Neural progenitor cell (in vitro differentiated cells): ENCODE results near the gene MYBL2. TPM values are rescaled to one million over a fixed set of nuclear protein-coding genes. Genes with fewer than 3 reads are reported as not detected.

ENCODE experiments used
- DNase-seq: peaks from one replicate; pipeline ENCODE4 v3.0.0-alpha.2; 2016; ENCODE audit warnings: low spot score
- H2AFZ ChIP-seq: fragments of 200-600 bp; sonication (generic); replicated peaks from 2 replicates; pipeline ENCODE4 v1.6.1; 2016; ENCODE audit warnings: antibody characterized with exemption
- H3F3A ChIP-seq: fragments of 200-600 bp; sonication (generic); 2 replicates; pipeline ENCODE4 v1.6.1; 2016; ENCODE audit warnings: antibody characterized with exemption, low read depth
- H3K27ac ChIP-seq: fragments of 200-600 bp; sonication (generic); 2 replicates; pipeline ENCODE4 v1.5.1; 2016; ENCODE audit warnings: mild to moderate bottlenecking
- H3K27me3 ChIP-seq: fragments of 200-600 bp; sonication (generic); 2 replicates; pipeline ENCODE4 v1.6.1; 2016; ENCODE audit warnings: mild to moderate bottlenecking, moderate library complexity
- H3K36me3 ChIP-seq: fragments of 200-600 bp; sonication (generic); 2 replicates; pipeline ENCODE4 v1.5.1; 2016
- H3K4me1 ChIP-seq: fragments of 200-600 bp; sonication (generic); 2 replicates; pipeline ENCODE4 v1.6.1; 2016; ENCODE audit warnings: mixed run types
- H3K4me2 ChIP-seq: fragments of 200-600 bp; sonication (generic); 2 replicates; pipeline ENCODE4 v1.6.1; 2016
- H3K4me3 ChIP-seq: fragments of 200-600 bp; sonication (generic); 2 replicates; pipeline ENCODE4 v1.5.1; 2016
- H3K79me2 ChIP-seq: fragments of 200-600 bp; sonication (generic); 2 replicates; pipeline ENCODE4 v1.6.1; 2016; ENCODE audit warnings: low read depth
- H3K9ac ChIP-seq: fragments of 200-600 bp; sonication (generic); 2 replicates; pipeline ENCODE4 v1.6.1; 2016
- H3K9me3 ChIP-seq: fragments of 200-600 bp; sonication (generic); 2 replicates; pipeline ENCODE4 v1.5.1; 2016; ENCODE audit warnings: low read depth
- H4K20me1 ChIP-seq: fragments of 200-600 bp; sonication (generic); 2 replicates; pipeline ENCODE4 v1.6.1; 2016; ENCODE audit warnings: low read depth
- H3K27ac Mint-ChIP-seq: 3 replicates; pipeline ENCODE4 v1.8.0; 2021; ENCODE audit warnings: mixed read lengths
- H3K27me3 Mint-ChIP-seq: 2 replicates; pipeline ENCODE4 v1.8.0; 2022; ENCODE audit warnings: low read depth, mild to moderate bottlenecking, inconsistent platforms, moderate library complexity, mixed read lengths; ENCODE audit not compliant: insufficient read depth
- H3K36me3 Mint-ChIP-seq: 3 replicates; pipeline ENCODE4 v1.8.0; 2021; ENCODE audit warnings: mixed read lengths
- H3K4me1 Mint-ChIP-seq: 3 replicates; pipeline ENCODE4 v1.8.0; 2021; ENCODE audit warnings: mixed read lengths
- H3K4me3 Mint-ChIP-seq: 3 replicates; pipeline ENCODE4 v1.8.0; 2021; ENCODE audit warnings: mild to moderate bottlenecking, moderate library complexity, mixed read lengths
- H3K9me3 Mint-ChIP-seq: 3 replicates; pipeline ENCODE4 v1.8.0; 2020; ENCODE audit warnings: mixed read lengths
- EZH2 ChIP-seq: fragments of 200-600 bp; sonication (generic); IDR thresholded peaks from 2 replicates; pipeline ENCODE4 v1.6.1; 2017; ENCODE audit warnings: antibody characterized with exemption, mild to moderate bottlenecking, moderate library complexity
- EZH2phosphoT487 ChIP-seq: fragments of 200-600 bp; sonication (generic); IDR thresholded peaks from 2 replicates; pipeline ENCODE4 v1.6.1; 2017; ENCODE audit warnings: antibody characterized with exemption
- total RNA-seq: library from RNA; depleted of rRNA; stranded (reverse); fragments of >200 nt; gene quantifications from 2 replicates; pipeline ENCODE4 v1.2.3, GENCODE V29; 2015; ENCODE audit warnings: low replicate concordance
- TF ChIP-seq, protein P1 (sequence below): fragments of 200-600 bp; sonication (generic); IDR thresholded peaks from 2 replicates; pipeline ENCODE4 v1.5.1; 2017; ENCODE audit warnings: antibody characterized with exemption, mild to moderate bottlenecking

MYBL2 gene
- total RNA-seq = 28.8 and 62.5 TPM in 2 replicates

GRCh38 chr20:43666376-43667328, at the start of gene MYBL2:
TSS of gene MYBL2 (plus strand) at chr20:43667114. CDS start at chr20:43667284, 170 bp downstream.
- no peak within 1 kb of the TSS for H3K27ac Mint-ChIP-seq
- H3K27ac ChIP-seq = no peak within 1 kb of the TSS

DNA sequence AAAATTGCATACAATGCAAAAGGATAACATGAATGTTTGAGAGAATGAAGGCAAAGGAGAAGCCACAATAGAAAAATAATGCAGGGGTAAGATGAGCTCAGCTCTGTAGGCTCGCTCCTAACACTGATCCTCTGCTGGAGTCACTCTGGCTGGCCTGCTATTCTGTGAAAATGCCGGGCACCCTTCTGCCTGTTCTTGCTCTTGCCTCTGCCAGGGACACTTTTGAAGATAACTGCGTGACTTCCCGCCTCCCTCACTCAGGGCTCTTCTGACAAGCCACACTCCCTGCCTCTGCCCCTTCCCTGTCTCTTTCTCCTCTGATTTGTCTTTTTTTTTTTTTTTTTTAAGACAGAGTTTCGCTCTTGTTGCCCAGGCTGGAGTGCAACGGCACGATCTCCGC, 35.3 kb upstream of the MYBL2 start:
- Mint-ChIP-seq H3K9me3 (no peaks in the 10 kb centered on the region), H3K4me3 (no peak overlapping the region), H3K27ac (no peak overlapping the region), H3K27me3 (no peaks in the 10 kb centered on the region), H3K4me1 (no peaks in the 10 kb centered on the region), H3K36me3 (peaks cover 33% of the 10 kb centered on the region)
- Histone ChIP-seq H3F3A (no peaks in the 10 kb centered on the region), H2AFZ (no peak overlapping the region), H4K20me1 (no peaks in the 10 kb centered on the region), H3K27ac (no peak overlapping the region), H3K36me3 (no peaks in the 10 kb centered on the region), H3K79me2 (no peaks in the 10 kb centered on the region), H3K4me3 (no peak overlapping the region), H3K9me3 (no peaks in the 10 kb centered on the region), H3K27me3 (no peaks in the 10 kb centered on the region), H3K9ac (no peak overlapping the region), H3K4me1 (no peaks in the 10 kb centered on the region), H3K4me2 (no peak overlapping the region)
- TF ChIP-seq EZH2phosphoT487 (no peak), EZH2 (no peak)
- TF ChIP-seq, protein P1, sequence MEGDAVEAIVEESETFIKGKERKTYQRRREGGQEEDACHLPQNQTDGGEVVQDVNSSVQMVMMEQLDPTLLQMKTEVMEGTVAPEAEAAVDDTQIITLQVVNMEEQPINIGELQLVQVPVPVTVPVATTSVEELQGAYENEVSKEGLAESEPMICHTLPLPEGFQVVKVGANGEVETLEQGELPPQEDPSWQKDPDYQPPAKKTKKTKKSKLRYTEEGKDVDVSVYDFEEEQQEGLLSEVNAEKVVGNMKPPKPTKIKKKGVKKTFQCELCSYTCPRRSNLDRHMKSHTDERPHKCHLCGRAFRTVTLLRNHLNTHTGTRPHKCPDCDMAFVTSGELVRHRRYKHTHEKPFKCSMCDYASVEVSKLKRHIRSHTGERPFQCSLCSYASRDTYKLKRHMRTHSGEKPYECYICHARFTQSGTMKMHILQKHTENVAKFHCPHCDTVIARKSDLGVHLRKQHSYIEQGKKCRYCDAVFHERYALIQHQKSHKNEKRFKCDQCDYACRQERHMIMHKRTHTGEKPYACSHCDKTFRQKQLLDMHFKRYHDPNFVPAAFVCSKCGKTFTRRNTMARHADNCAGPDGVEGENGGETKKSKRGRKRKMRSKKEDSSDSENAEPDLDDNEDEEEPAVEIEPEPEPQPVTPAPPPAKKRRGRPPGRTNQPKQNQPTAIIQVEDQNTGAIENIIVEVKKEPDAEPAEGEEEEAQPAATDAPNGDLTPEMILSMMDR = no peak
- no peak for DNase-seq

More at GRCh38 chr20:43666376-43667328, at the start of gene MYBL2:
- peaks cover 2% of the 10 kb centered on the region for H3K4me1 Mint-ChIP-seq
- Histone ChIP-seq H3K9me3 (no peaks in the 10 kb centered on the region), H2AFZ (peak within 1 kb of the TSS; percentile 97), H3K79me2 (peaks cover 45% of the 10 kb centered on the region), H3K27me3 (peaks cover 23% of the 10 kb centered on the region), H3F3A (no peaks in the 10 kb centered on the region), H4K20me1 (no peaks in the 10 kb centered on the region), H3K4me2 (peak within 1 kb of the TSS; percentile 97), H3K4me3 (peak within 1 kb of the TSS; percentile 68), H3K4me1 (no peaks in the 10 kb centered on the region), H3K36me3 (no peaks in the 10 kb centered on the region), H3K9ac (peak within 1 kb of the TSS; percentile 50)
- peaks cover 2% of the 10 kb centered on the region for H3K27me3 Mint-ChIP-seq
- no peaks in the 10 kb centered on the region for H3K9me3 Mint-ChIP-seq
- peak; percentile 94 for DNase-seq
- TF ChIP-seq, protein P1 = no peak
- TF ChIP-seq EZH2phosphoT487 (no peak), EZH2 (no peak)
- H3K4me3 Mint-ChIP-seq = peak within 1 kb of the TSS; percentile 90
- peaks cover 2% of the 10 kb centered on the region for H3K36me3 Mint-ChIP-seq

GRCh38 chr20:43636429-43636828, 30.5 kb upstream of the MYBL2 start:
- no peaks in the 10 kb centered on the region for H3K36me3 ChIP-seq
- peaks cover 23% of the 10 kb centered on the region for H3K36me3 Mint-ChIP-seq

More at GRCh38 chr20:43636429-43636828, 30.5 kb upstream of the MYBL2 start:
- Mint-ChIP-seq H3K27me3 (no peaks in the 10 kb centered on the region), H3K4me1 (no peaks in the 10 kb centered on the region), H3K4me3 (no peak overlapping the region), H3K9me3 (no peaks in the 10 kb centered on the region), H3K27ac (no peak overlapping the region)
- Histone ChIP-seq H3K9me3 (no peaks in the 10 kb centered on the region), H3F3A (no peaks in the 10 kb centered on the region), H3K9ac (no peak overlapping the region), H3K79me2 (no peaks in the 10 kb centered on the region), H3K4me1 (no peaks in the 10 kb centered on the region), H3K4me3 (no peak overlapping the region), H4K20me1 (no peaks in the 10 kb centered on the region), H2AFZ (no peak overlapping the region), H3K4me2 (no peak overlapping the region), H3K27me3 (no peaks in the 10 kb centered on the region), H3K27ac (no peak overlapping the region)
- no peak for DNase-seq
- TF ChIP-seq EZH2 (no peak), EZH2phosphoT487 (no peak)
- TF ChIP-seq, protein P1 = no peak
